OCI-LY7 (cell line): ENCODE measurements around the gene FGGY. TPM values are rescaled to one million over a fixed set of nuclear protein-coding genes. Genes with fewer than 3 reads are reported as not detected.

Source experiments
- BruUV-seq: library from RNA; stranded (reverse); fragments of 400-500 nt; replicated peaks from 2 replicates; lab custom pipeline; 2021; lab: Mats Ljungman, UMichigan
- CTCF ChIA-PET: fragments of 300-600 bp; sonication (Branson Sonifier 250); formaldehyde crosslinking; loops from one replicate; lab custom pipeline; 2022; ENCODE audit warnings: antibody characterized with exemption; ENCODE audit not compliant: unreplicated experiment; lab: Charles Lee
- POLR2A ChIA-PET: fragments of 300-600 bp; sonication (Branson Sonifier 250); formaldehyde crosslinking; loops from one replicate; lab custom pipeline; 2022; ENCODE audit warnings: antibody characterized with exemption; lab: Charles Lee
- DNase-seq: peaks from one replicate; pipeline ENCODE4 v3.0.0-alpha.2; 2015; ENCODE audit warnings: low spot score
- H2AFZ ChIP-seq: fragments of 200-600 bp; sonication (generic), shearing (Covaris generic); 2 replicates; pipeline ENCODE4 v1.6.1; 2014; ENCODE audit warnings: mild to moderate bottlenecking, antibody characterized with exemption, low read length, moderate library complexity
- H3K27ac ChIP-seq: fragments of 200-600 bp; sonication (generic); 2 replicates; pipeline ENCODE4 v1.5.1; 2014; ENCODE audit warnings: mixed run types, low read depth, mild to moderate bottlenecking, moderate library complexity, low read length, inconsistent platforms; ENCODE audit not compliant: poor library complexity, severe bottlenecking
- H3K36me3 ChIP-seq: fragments of 200-600 bp; sonication (generic); 2 replicates; pipeline ENCODE4 v1.6.1; 2014; ENCODE audit warnings: mild to moderate bottlenecking, antibody characterized with exemption, low read length, moderate library complexity, mixed read lengths; ENCODE audit not compliant: insufficient read depth
- H3K4me1 ChIP-seq: fragments of 200-600 bp; sonication (generic); 2 replicates; pipeline ENCODE4 v1.5.1; 2014; ENCODE audit warnings: mild to moderate bottlenecking, low read length; ENCODE audit not compliant: insufficient read depth, poor library complexity, severe bottlenecking
- H3K4me2 ChIP-seq: fragments of 200-600 bp; sonication (generic); 2 replicates; pipeline ENCODE4 v1.6.1; 2014; ENCODE audit warnings: mild to moderate bottlenecking, low read length
- H3K4me3 ChIP-seq: fragments of 200-600 bp; sonication (generic); 2 replicates; pipeline ENCODE4 v1.5.1; 2014; ENCODE audit warnings: mild to moderate bottlenecking, low read depth, low read length; ENCODE audit not compliant: poor library complexity, severe bottlenecking
- H3K79me2 ChIP-seq: fragments of 200-600 bp; sonication (generic); 2 replicates; pipeline ENCODE4 v1.6.1; 2016; ENCODE audit warnings: low read depth, mild to moderate bottlenecking, low read length, moderate library complexity, mixed read lengths; ENCODE audit not compliant: insufficient read depth
- H3K9me2 ChIP-seq: fragments of 200-600 bp; sonication (generic); 2 replicates; pipeline ENCODE4 v1.6.1; 2016; ENCODE audit warnings: mild to moderate bottlenecking, low read length, mixed read lengths; ENCODE audit not compliant: insufficient read depth
- H3K9me3 ChIP-seq: fragments of 200-600 bp; sonication (generic); 2 replicates; pipeline ENCODE4 v1.6.1; 2014; ENCODE audit warnings: mild to moderate bottlenecking, mixed run types, low read length, mixed read lengths
- H4K20me1 ChIP-seq: fragments of 200-600 bp; sonication (generic); 2 replicates; pipeline ENCODE4 v1.6.1; 2014; ENCODE audit warnings: mild to moderate bottlenecking, antibody characterized with exemption, low read length, moderate library complexity, mixed read lengths; ENCODE audit not compliant: insufficient read depth
- CTCF ChIP-seq: fragments of 200-600 bp; sonication (generic); conservative IDR thresholded peaks from 2 replicates; pipeline ENCODE4 v1.5.1; 2014; ENCODE audit warnings: mild to moderate bottlenecking, antibody characterized with exemption, low read length, moderate library complexity, mixed read lengths
- EZH2phosphoT487 ChIP-seq: fragments of 200-600 bp; sonication (generic); IDR thresholded peaks from 2 replicates; pipeline ENCODE4 v1.6.1; 2018; ENCODE audit warnings: low read depth, borderline replicate concordance, mild to moderate bottlenecking, mixed run types, antibody characterized with exemption, low read length, moderate library complexity, mixed read lengths
- intact Hi-C: fragments of 100-400 bp; cut with micrococcal nuclease; formaldehyde crosslinking; loops from one replicate; pipeline ENCODE4 v1.10.0; 2022; ENCODE audit not compliant: unreplicated experiment
- total RNA-seq, 2 experiments: library from RNA; depleted of rRNA in 1 of 2; stranded (reverse); fragments of >200 nt in 1 of 2; shearing (Covaris generic) in 1 of 2; gene quantifications; 2 replicates each; pipeline ENCODE4 v1.2.3, GENCODE V29; 2014 to 2022

The FGGY gene
- total RNA-seq, 2 experiments from 2014 or later = 0.63 to 4.5 TPM

GRCh38 chr1:59714219-59714618, 417.3 kb downstream of the FGGY start:
- ChIA-PET CTCF (no interaction called here), POLR2A (interaction anchor here (0.6 kb wide), 2 partner anchors 926 to 1390 kb away, joined by 3 to 6 read pairs; no protein-coding TSS in a partner anchor)
- Histone ChIP-seq H3K9me3 (no peaks in the 10 kb centered on the region), H3K4me1 (no peaks in the 10 kb centered on the region), H3K36me3 (no peaks in the 10 kb centered on the region), H4K20me1 (no peaks in the 10 kb centered on the region), H3K4me2 (no peak overlapping the region), H3K9me2 (no peaks in the 10 kb centered on the region), H2AFZ (no peak overlapping the region), H3K27ac (no peak overlapping the region), H3K79me2 (no peaks in the 10 kb centered on the region), H3K4me3 (no peak overlapping the region)
- intact Hi-C loops = no loop called here
- no peak for TF ChIP-seq EZH2phosphoT487
- no peak for TF ChIP-seq CTCF
- no TSS peak for BruUV-seq
- DNase-seq = no peak

GRCh38 chr1:59714966-59715365, 418.1 kb downstream of the FGGY start:
- Histone ChIP-seq H2AFZ (no peak overlapping the region), H3K9me2 (no peaks in the 10 kb centered on the region), H3K9me3 (no peaks in the 10 kb centered on the region), H3K4me1 (no peaks in the 10 kb centered on the region), H3K4me2 (no peak overlapping the region), H3K79me2 (no peaks in the 10 kb centered on the region), H4K20me1 (no peaks in the 10 kb centered on the region), H3K4me3 (no peak overlapping the region), H3K27ac (no peak overlapping the region), H3K36me3 (no peaks in the 10 kb centered on the region)
- ChIA-PET POLR2A (interaction anchor here (0.6 kb wide), 2 partner anchors 37 to 927 kb away, joined by 3 to 4 read pairs; no protein-coding TSS in a partner anchor), CTCF (no interaction called here)
- no peak for TF ChIP-seq EZH2phosphoT487
- no peak for TF ChIP-seq CTCF
- intact Hi-C loops = no loop called here
- BruUV-seq = no TSS peak
- no peak for DNase-seq

- ChIA-PET POLR2A (no interaction called here), CTCF (no interaction called here)
- Histone ChIP-seq H4K20me1 (no peaks in the 10 kb centered on the region), H3K9me3 (no peaks in the 10 kb centered on the region), H3K4me1 (no peaks in the 10 kb centered on the region), H3K4me2 (no peak overlapping the region), H2AFZ (no peak overlapping the region), H3K27ac (no peak overlapping the region), H3K9me2 (no peaks in the 10 kb centered on the region), H3K4me3 (no peak overlapping the region), H3K36me3 (no peaks in the 10 kb centered on the region), H3K79me2 (no peaks in the 10 kb centered on the region)
- DNase-seq = no peak
- intact Hi-C loops = no loop called here
- BruUV-seq = no TSS peak
- TF ChIP-seq EZH2phosphoT487 (no peak), CTCF (no peak)
Observed at GRCh38 chr1:59716832-59717231, 419.9 kb downstream of the FGGY start.
